OCI-LY1 (cell line): ENCODE data around the gene MAD1L1.

Experiments
- H2AFZ ChIP-seq: fragments of 200-600 bp; sonication (generic), shearing (Covaris generic); 2 replicates; pipeline ENCODE4 v1.6.0; 2014; ENCODE audit warnings: antibody characterized with exemption, mild to moderate bottlenecking, low read length
- H3F3A ChIP-seq: fragments of 200-600 bp; sonication (generic), shearing (Covaris generic); 2 replicates; pipeline ENCODE4 v1.6.0; 2014; ENCODE audit warnings: mild to moderate bottlenecking, antibody characterized with exemption, low read length, moderate library complexity; ENCODE audit not compliant: insufficient read depth
- H3K27ac ChIP-seq: fragments of 200-600 bp; sonication (generic); 2 replicates; pipeline ENCODE4 v1.5.1; 2014; ENCODE audit warnings: low read length, mixed run types, mild to moderate bottlenecking, low read depth; ENCODE audit not compliant: poor library complexity, severe bottlenecking
- H3K27me3 ChIP-seq: fragments of 200-600 bp; sonication (generic); 2 replicates; pipeline ENCODE4 v1.6.0; 2014; ENCODE audit warnings: antibody characterized with exemption, mild to moderate bottlenecking, low read length, moderate library complexity; ENCODE audit not compliant: insufficient read depth
- H3K36me3 ChIP-seq: fragments of 200-600 bp; sonication (generic); 2 replicates; pipeline ENCODE4 v1.6.1; 2014; ENCODE audit warnings: mild to moderate bottlenecking, antibody characterized with exemption, low read length, moderate library complexity, mixed read lengths; ENCODE audit not compliant: insufficient read depth
- H3K4me1 ChIP-seq: fragments of 200-600 bp; sonication (generic); 2 replicates; pipeline ENCODE4 v1.5.1; 2014; ENCODE audit warnings: mild to moderate bottlenecking, low read length, moderate library complexity; ENCODE audit not compliant: insufficient read depth, severe bottlenecking
- H3K4me2 ChIP-seq: fragments of 200-600 bp; sonication (generic), shearing (Covaris generic); 2 replicates; pipeline ENCODE4 v1.6.1; 2014; ENCODE audit warnings: low read length
- H3K4me3 ChIP-seq: fragments of 200-600 bp; sonication (generic); 2 replicates; pipeline ENCODE4 v1.5.1; 2014; ENCODE audit warnings: low read length, low read depth, mild to moderate bottlenecking, mixed read lengths; ENCODE audit not compliant: poor library complexity, severe bottlenecking
- H3K79me2 ChIP-seq: fragments of 200-600 bp; shearing (Covaris generic); 2 replicates; pipeline ENCODE4 v1.6.1; 2016; ENCODE audit warnings: mixed run types, low read length, mixed read lengths; ENCODE audit not compliant: insufficient read depth
- H3K9ac ChIP-seq: fragments of 200-600 bp; sonication (generic), shearing (Covaris generic); 2 replicates; pipeline ENCODE4 v1.6.1; 2014; ENCODE audit warnings: mild to moderate bottlenecking, low read length, mixed read lengths
- H3K9me2 ChIP-seq: fragments of 200-600 bp; sonication (generic), shearing (Covaris generic); 2 replicates; pipeline ENCODE4 v1.6.1; 2014; ENCODE audit warnings: low read depth, mild to moderate bottlenecking, low read length, mixed read lengths
- H3K9me3 ChIP-seq: fragments of 200-600 bp; shearing (Covaris generic); 2 replicates; pipeline ENCODE4 v1.6.1; 2014; ENCODE audit warnings: low read length, mixed read lengths
- H4K20me1 ChIP-seq: fragments of 200-600 bp; sonication (generic), shearing (Covaris generic); 2 replicates; pipeline ENCODE4 v1.6.0; 2016; ENCODE audit warnings: mild to moderate bottlenecking, low read length; ENCODE audit not compliant: insufficient read depth
- CTCF ChIP-seq: fragments of 200-600 bp; sonication (generic), shearing (Covaris generic); IDR thresholded peaks from 2 replicates; pipeline ENCODE4 v1.5.1; 2017; ENCODE audit warnings: mild to moderate bottlenecking, antibody characterized with exemption, low read length, moderate library complexity, mixed read lengths
- EZH2 ChIP-seq: fragments of 200-600 bp; sonication (generic), shearing (Covaris generic); IDR thresholded peaks from 2 replicates; pipeline ENCODE4 v1.8.0; 2017; ENCODE audit warnings: borderline replicate concordance, mixed run types, mild to moderate bottlenecking, antibody characterized with exemption, low read length, moderate library complexity, mixed read lengths

The MAD1L1 gene

GRCh38 chr7:1888425-1888824 lies 344.3 kb downstream of the MAD1L1 start:
- Histone ChIP-seq H3K9ac (no peak overlapping the region), H3K4me1 (no peaks in the 10 kb centered on the region), H4K20me1 (no peaks in the 10 kb centered on the region), H2AFZ (no peak overlapping the region), H3K4me3 (no peak overlapping the region), H3K27me3 (no peaks in the 10 kb centered on the region), H3K9me3 (no peaks in the 10 kb centered on the region), H3F3A (no peaks in the 10 kb centered on the region), H3K79me2 (no peaks in the 10 kb centered on the region), H3K27ac (no peak overlapping the region), H3K9me2 (no peaks in the 10 kb centered on the region), H3K4me2 (no peak overlapping the region), H3K36me3 (peaks cover 31% of the 10 kb centered on the region)
- TF ChIP-seq EZH2 (no peak), CTCF (no peak)

GRCh38 chr7:1887251-1887650 lies 345.5 kb downstream of the MAD1L1 start:
- Histone ChIP-seq H3K27me3 (no peaks in the 10 kb centered on the region), H3K9me3 (no peaks in the 10 kb centered on the region), H3K36me3 (peaks cover 31% of the 10 kb centered on the region)

GRCh38 chr7:1886361-1887064 lies 346.2 kb downstream of the MAD1L1 start:
- Histone ChIP-seq H3K9me2 (no peaks in the 10 kb centered on the region), H3K27me3 (no peaks in the 10 kb centered on the region), H3K4me2 (no peak overlapping the region), H2AFZ (no peak overlapping the region), H3K79me2 (no peaks in the 10 kb centered on the region), H3K36me3 (peaks cover 35% of the 10 kb centered on the region), H3K27ac (no peak overlapping the region), H3K4me3 (no peak overlapping the region), H3K4me1 (no peaks in the 10 kb centered on the region), H3F3A (no peaks in the 10 kb centered on the region), H3K9me3 (no peaks in the 10 kb centered on the region), H3K9ac (no peak overlapping the region), H4K20me1 (no peaks in the 10 kb centered on the region)
- TF ChIP-seq CTCF (no peak), EZH2 (no peak)

More at GRCh38 chr7:1887251-1887650, 345.5 kb downstream of the MAD1L1 start:
- Histone ChIP-seq H3K27ac (no peak overlapping the region), H3K9ac (no peak overlapping the region), H2AFZ (no peak overlapping the region), H3K79me2 (no peaks in the 10 kb centered on the region), H3K4me1 (no peaks in the 10 kb centered on the region), H3K9me2 (no peaks in the 10 kb centered on the region), H3K4me3 (no peak overlapping the region), H3F3A (no peaks in the 10 kb centered on the region), H3K4me2 (no peak overlapping the region), H4K20me1 (no peaks in the 10 kb centered on the region)
- no peak for TF ChIP-seq EZH2
- no peak for TF ChIP-seq CTCF
